NCI-H524 (cell line): ENCODE measurements around the gene TEX13D.
"Not testable (repeated sequence)": the region's sequence is repeated elsewhere in the genome, so short reads cannot be mapped to it uniquely, and the experiment has no call there.

Experiments
- DNase-seq, 2 experiments: peaks; one replicate each; lab custom pipeline; 2025; lab: John Stamatoyannopoulos, UW

TEX13D gene

GRCh38 chrX:124332481-124333424 lies at the start of gene TEX13D:
Gene TEX13D (plus strand): TSS chrX:124332660. CDS start chrX:124332918, 258 bp downstream.
- no peak for DNase-seq

DNA sequence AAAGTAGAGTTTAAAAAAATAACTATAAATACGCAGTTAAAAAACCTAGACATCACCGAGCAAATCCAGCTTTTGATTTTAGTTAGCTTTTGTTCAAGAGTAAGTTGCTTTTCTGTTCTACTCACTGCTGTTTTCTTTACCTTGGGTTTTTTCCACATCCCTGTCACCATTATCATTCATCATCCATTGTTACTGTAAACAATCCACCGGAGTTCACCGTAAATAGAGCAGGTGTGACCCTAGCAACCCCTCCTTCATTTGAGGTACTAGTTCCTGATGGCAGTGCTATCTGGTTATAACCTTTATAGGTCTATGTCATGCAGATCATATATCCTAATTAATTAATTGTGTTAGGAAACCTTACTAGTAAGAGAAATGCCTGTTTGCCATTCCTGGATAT lies 43.0 kb upstream of the TEX13D start:
- DNase-seq = no peak

DNA sequence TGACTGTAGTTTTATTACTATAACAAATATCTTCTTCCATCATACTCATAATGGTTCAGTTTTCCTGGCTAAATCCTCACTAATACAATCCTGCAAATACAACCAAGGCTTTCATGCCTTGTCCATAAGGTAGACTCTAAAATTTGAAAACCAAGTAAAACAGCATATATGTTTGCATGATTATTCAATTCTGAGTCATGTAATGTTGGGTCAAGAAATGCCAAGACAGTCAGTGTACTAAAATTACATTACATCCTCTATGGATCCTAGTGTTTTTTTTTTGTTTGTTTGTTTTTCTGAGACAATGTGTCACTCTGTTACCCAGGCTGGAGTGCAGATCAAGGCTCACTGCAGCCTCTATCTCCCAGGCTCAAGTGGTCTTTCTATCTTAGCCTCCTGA lies 38.6 kb upstream of the TEX13D start:
- no peak for DNase-seq

DNA sequence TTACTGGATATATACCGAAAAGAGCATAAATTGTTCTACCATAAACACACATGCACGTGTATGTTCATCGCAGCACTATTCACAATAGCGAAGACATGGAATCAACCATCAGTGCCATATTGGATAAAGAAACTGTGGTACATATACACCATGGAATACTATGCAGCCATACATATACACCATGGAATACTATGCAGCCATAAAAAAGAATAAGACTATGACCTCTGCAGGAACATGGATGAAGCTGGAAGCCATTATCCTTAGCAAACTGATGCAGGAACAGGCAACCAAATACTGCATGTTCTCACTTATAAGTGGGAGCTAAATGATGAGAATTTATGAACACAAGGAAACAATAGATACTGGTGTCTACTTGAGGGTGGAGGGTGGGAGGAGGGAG lies 33.1 kb upstream of the TEX13D start:
- not testable (repeated sequence) for DNase-seq

- no peak for DNase-seq
Measured at GRCh38 chrX:124300405-124300804, 32.1 kb upstream of the TEX13D start.

GRCh38 chrX:124307253-124307907 lies 25.1 kb upstream of the TEX13D start:
- DNase-seq = no peak

GRCh38 chrX:124325732-124326131 lies 6.7 kb upstream of the TEX13D start:
- DNase-seq = no peak

DNA sequence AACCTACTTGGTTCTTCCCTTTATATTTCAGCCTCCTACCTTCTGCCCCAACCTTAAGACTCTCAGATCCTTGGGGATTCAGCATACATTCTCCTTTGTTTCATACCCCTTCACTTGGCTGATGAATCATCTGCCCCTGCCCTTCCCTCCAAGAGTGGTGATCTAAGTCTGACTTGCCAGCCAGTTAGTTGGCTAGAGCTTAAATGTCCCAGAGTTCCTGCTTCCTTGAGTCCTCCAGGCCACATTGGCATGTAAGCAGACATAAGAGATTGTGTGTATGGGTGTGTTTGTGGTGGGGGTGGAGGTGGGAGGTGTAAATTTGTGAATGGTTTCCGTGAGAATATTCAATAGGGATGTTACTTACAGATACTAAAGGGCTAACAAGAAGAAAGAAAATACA lies 3.7 kb upstream of the TEX13D start:
- peak in 1 of 2 experiments; percentile 1 for DNase-seq

DNA sequence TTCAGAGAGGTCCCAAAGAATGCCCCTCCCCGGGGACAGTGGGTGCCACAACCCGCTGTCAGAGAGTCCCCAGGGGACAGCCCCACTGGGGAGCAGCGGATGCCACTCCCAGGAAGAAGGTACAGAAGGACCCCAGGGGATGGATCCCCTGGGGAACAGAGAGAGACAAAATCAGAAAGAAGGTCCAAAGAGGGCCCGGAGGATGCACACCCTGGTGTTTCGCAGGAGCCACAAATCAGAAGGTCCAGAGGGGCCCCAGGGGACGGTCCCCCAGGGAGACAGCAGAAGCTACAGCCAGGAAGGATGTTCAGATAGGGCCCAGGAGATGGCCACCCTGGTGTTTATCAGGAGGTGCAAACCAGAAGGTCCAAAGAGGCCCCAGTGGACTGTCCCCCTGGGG lies 1.4 kb downstream of the TEX13D start:
- no peak for DNase-seq

DNA sequence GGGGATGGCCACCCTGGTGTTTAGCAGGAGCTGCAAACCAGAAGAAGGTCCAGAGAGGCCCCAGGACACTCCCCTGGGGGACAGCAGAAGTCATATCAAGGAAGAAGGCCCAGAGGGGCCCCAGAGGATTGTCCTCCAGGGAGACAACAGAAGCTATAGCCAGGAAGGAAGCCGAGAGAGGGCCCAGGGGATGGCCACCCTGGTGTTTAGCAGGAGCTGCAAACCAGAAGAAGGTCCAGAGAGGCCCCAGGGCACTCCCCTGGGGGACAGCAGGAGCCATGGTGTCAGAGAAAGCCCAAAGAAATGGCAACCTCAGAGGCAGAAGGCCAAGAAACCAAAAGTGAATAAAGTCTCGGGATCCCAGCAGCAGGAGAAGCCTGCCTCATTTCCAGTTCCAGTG lies 2.1 kb downstream of the TEX13D start:
- not testable (repeated sequence) for DNase-seq

GRCh38 chrX:124335598-124335997 lies 3.1 kb downstream of the TEX13D start:
- no peak for DNase-seq

DNA sequence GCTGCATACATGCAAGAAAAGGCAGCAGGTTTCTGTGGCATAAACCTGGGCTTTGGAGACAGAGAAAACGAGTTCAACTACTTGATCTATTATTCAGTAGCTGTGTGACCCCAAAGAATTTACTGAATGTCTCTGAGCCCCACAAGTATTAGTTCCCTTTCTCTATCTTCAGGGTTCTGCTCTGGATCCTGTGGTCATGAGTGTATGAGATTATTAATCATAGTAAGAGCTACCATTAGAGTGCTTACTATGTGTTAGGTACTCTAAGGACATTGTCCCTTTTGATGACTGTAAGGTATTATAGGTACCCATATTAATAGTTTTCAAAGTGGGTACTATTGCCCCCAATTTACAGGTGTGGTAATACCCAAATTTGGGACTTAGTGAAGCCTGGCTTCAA lies 5.5 kb downstream of the TEX13D start:
- no peak for DNase-seq

DNA sequence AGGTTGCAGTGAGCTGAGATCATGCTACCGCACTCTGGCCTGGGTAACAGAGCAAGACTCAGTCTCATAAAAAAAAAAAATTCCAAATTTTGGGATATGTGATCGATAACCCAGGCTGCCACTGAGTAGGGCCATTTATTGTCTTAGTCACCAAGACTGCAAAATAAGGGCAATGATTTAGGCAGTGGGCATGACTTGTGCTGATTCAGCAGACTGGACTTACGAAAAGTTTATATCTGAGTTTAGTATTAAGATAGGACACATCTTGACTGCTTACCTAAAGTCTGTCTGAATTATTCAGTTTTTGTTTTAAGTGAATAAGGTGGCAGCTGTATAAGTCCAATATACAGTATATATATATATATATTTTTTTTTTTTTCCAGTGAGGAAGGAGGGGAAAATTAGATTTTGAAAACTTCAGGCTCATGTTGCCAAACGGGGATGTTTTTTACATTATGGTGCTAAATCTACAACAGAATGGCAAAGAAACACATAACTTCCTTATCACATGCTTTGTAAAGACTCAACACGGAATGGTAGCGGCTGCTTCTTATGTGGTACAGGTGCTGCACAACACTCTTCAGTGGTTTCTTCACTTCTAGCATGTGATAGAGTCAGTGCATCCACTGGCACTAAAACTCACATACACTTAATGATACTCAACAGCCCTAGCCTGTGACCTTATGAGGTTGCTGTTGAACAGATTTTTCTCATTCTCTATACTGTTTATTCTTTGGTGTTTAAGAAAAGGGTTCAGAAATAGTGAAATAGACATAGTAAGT lies 6.5 kb downstream of the TEX13D start:
- no peak for DNase-seq

GRCh38 chrX:124341396-124342132 lies 9.1 kb downstream of the TEX13D start:
- no peak for DNase-seq

DNA sequence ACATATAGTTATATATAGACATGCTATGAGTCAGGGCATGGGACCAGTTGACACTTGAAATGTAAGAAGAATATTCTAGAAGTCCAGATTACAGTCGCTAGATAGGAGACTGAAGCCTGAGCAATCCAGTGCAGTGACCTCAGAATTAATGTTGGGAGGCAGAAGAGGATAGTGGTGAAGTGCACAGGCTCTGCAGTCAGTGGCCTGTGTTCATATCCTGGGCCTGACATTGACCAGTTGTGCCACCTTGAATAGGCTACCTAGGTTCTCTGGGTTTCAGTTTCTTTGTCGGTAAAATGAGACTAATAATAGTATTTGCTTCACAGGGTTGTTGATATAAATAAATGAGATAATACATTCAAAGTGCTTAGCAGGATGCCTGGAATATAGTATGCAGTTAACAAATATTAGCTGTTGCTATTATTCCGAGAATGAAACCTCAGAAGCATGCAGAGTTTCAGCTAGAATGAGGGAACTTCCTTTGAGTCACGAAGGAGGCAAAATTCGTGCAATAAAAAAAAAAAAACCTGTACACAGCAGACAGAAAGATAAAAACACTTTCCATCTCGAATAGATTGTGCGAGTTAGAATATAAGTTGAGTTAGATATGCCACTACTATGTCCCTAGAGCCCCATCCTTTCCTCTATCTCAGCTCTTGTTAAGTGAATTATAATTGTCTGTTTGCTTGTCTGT lies 9.9 kb downstream of the TEX13D start:
- DNase-seq = no peak

- no peak for DNase-seq
Measured at GRCh38 chrX:124343016-124343415, 10.6 kb downstream of the TEX13D start.

- no peak for DNase-seq
Measured at GRCh38 chrX:124344246-124344645, 11.8 kb downstream of the TEX13D start.

GRCh38 chrX:124346117-124346876 lies 13.8 kb downstream of the TEX13D start, which contains the start of gene SH2D1A:
Gene SH2D1A (plus strand): TSS chrX:124346563. CDS start chrX:124346643, 80 bp downstream.
- no peak for DNase-seq

- DNase-seq = no peak
Measured at GRCh38 chrX:124346877-124347241, 14.4 kb downstream of the TEX13D start.

- DNase-seq = peak in 1 of 2 experiments; percentile 16
Measured at GRCh38 chrX:124347242-124347641, 14.8 kb downstream of the TEX13D start.
